HCT116 (cell line): ENCODE results near the gene DKK1. TPM values are rescaled to one million over a fixed set of nuclear protein-coding genes. Genes with fewer than 3 reads are reported as not detected.

Experiments used
- ATAC-seq: fragments of 200-7000 bp; cut with Tn5 transposase; 2 replicates; pipeline ENCODE4 v1.9.1; 2020; ENCODE audit warnings: mild to moderate bottlenecking, moderate library complexity
- BruUV-seq: library from RNA; stranded (reverse); fragments of 400-500 nt; replicated peaks from 2 replicates; lab custom pipeline; 2021; lab: Mats Ljungman, UMichigan
- CTCF ChIA-PET: fragments of 300-600 bp; sonication (Branson Sonifier 250); formaldehyde crosslinking; loops from one replicate; lab custom pipeline; 2021; ENCODE audit warnings: antibody characterized with exemption; lab: Charles Lee
- POLR2A ChIA-PET: fragments of 300-600, 350-600 bp; sonication (Branson Sonifier 250); formaldehyde crosslinking; loops from one replicate; lab custom pipeline; 2021; ENCODE audit warnings: antibody characterized with exemption; lab: Charles Lee
- RAD21 ChIA-PET, 2 experiments: fragments of 300-600 bp; sonication (Branson Sonifier 250); formaldehyde crosslinking; loops; one replicate each; lab custom pipeline; 2023; ENCODE audit warnings: low total read pairs in 2 of 2; ENCODE audit not compliant: uncharacterized antibody in 2 of 2, unreplicated experiment in 2 of 2, low non-redundant PET in 1 of 2; lab: Charles Lee
- DNase-seq: peaks from one replicate; pipeline ENCODE4 v3.0.0-alpha.2; 2010; ENCODE audit warnings: low read depth, low spot score
- H2AFZ ChIP-seq: fragments of 200-600 bp; shearing (Covaris generic), sonication (generic); 2 replicates; pipeline ENCODE4 v1.6.1; 2017; ENCODE audit warnings: low read depth, mixed run types, mixed read lengths, antibody characterized with exemption, low read length; ENCODE audit not compliant: poor library complexity, severe bottlenecking
- H3K27ac ChIP-seq: 2 replicates; pipeline ENCODE4 v1.5.1; 2012; ENCODE audit warnings: low read depth, low read length
- H3K27me3 ChIP-seq: fragments of 200-600 bp; sonication (generic); 2 replicates; pipeline ENCODE4 v1.6.1; 2016; ENCODE audit warnings: mixed run types, low read length, mixed read lengths; ENCODE audit not compliant: insufficient read depth
- H3K36me3 ChIP-seq, 2 experiments: fragments of 200-500 bp in 1 of 2; fragments of 200-600 bp in 1 of 2; sonication (Bioruptor generic) in 1 of 2; sonication (generic) in 1 of 2; 2 replicates each; pipeline versions ENCODE4 v1.5.1 to v1.6.1; 2014 to 2016; ENCODE audit warnings: low read length in 2 of 2, inconsistent platforms in 1 of 2, mixed read lengths in 1 of 2, mixed run types in 1 of 2; ENCODE audit not compliant: insufficient read depth in 2 of 2, control insufficient read depth in 1 of 2
- H3K4me1 ChIP-seq, 2 experiments: fragments of 200-600 bp in 1 of 2; sonication (generic) in 1 of 2; 2 replicates each; pipeline versions ENCODE4 v1.5.1 to v1.6.1; 2012 to 2017; ENCODE audit warnings: low read length in 2 of 2, inconsistent platforms in 1 of 2, mild to moderate bottlenecking in 1 of 2, mixed read lengths in 1 of 2, mixed run types in 1 of 2, moderate library complexity in 1 of 2; ENCODE audit not compliant: insufficient read depth in 2 of 2, control insufficient read depth in 1 of 2
- H3K4me2 ChIP-seq: fragments of 200-600 bp; sonication (generic); 2 replicates; pipeline ENCODE4 v1.6.1; 2017; ENCODE audit warnings: mixed run types, low read length, mixed read lengths
- H3K4me3 ChIP-seq, 2 experiments: fragments of 200-600 bp in 1 of 2; sonication (generic) in 1 of 2; replicated peaks in 1 of 2; 2 replicates each; pipeline ENCODE4 v1.5.1; 2011 to 2016; ENCODE audit warnings: low read length in 2 of 2, control low read depth in 1 of 2, low read depth in 1 of 2, mild to moderate bottlenecking in 1 of 2, mixed read lengths in 1 of 2, mixed run types in 1 of 2
- H3K79me2 ChIP-seq: fragments of 200-600 bp; sonication (generic); 2 replicates; pipeline ENCODE4 v1.6.1; 2017; ENCODE audit warnings: mild to moderate bottlenecking, mixed run types, low read length, moderate library complexity, mixed read lengths; ENCODE audit not compliant: insufficient read depth
- H3K9ac ChIP-seq: fragments of 200-600 bp; sonication (generic); 2 replicates; pipeline ENCODE4 v1.6.1; 2016; ENCODE audit warnings: low read length, mixed read lengths
- H3K9me2 ChIP-seq: fragments of 200-600 bp; sonication (generic), shearing (Covaris generic); 2 replicates; pipeline ENCODE4 v1.6.1; 2017; ENCODE audit warnings: mixed run types, mild to moderate bottlenecking, moderate library complexity; ENCODE audit not compliant: insufficient read depth
- H3K9me3 ChIP-seq, 2 experiments: fragments of 200-500 bp in 1 of 2; fragments of 200-600 bp in 1 of 2; sonication (Bioruptor generic) in 1 of 2; sonication (generic) in 1 of 2; 2 replicates each; pipeline ENCODE4 v1.6.1; 2014 to 2017; ENCODE audit warnings: low read length in 2 of 2, mixed read lengths in 2 of 2, inconsistent platforms in 1 of 2, low read depth in 1 of 2, mild to moderate bottlenecking in 1 of 2, mixed run types in 1 of 2, moderate library complexity in 1 of 2; ENCODE audit not compliant: control insufficient read depth in 1 of 2, insufficient read depth in 1 of 2
- H4K20me1 ChIP-seq: fragments of 200-600 bp; sonication (generic), shearing (Covaris generic); 2 replicates; pipeline ENCODE4 v1.6.1; 2017; ENCODE audit warnings: mixed run types, mild to moderate bottlenecking, moderate library complexity; ENCODE audit not compliant: insufficient read depth
- CBX3 ChIP-seq: IDR thresholded peaks from 2 replicates; pipeline ENCODE4 v1.6.1; 2012; ENCODE audit warnings: low read depth
- CEBPB ChIP-seq: IDR thresholded peaks from 2 replicates; pipeline ENCODE4 v1.6.1; 2012; ENCODE audit warnings: low read depth
- EGR1 ChIP-seq: IDR thresholded peaks from 2 replicates; pipeline ENCODE4 v1.6.1; 2012; ENCODE audit warnings: low read depth
- ELF1 ChIP-seq: IDR thresholded peaks from 2 replicates; pipeline ENCODE4 v1.6.1; 2012; ENCODE audit warnings: low read depth, borderline replicate concordance
- EZH2 ChIP-seq: fragments of 200-600 bp; sonication (generic); IDR thresholded peaks from 2 replicates; pipeline ENCODE4 v1.6.1; 2017; ENCODE audit warnings: antibody characterized with exemption, mixed run types
- FOSL1 ChIP-seq: IDR thresholded peaks from 2 replicates; pipeline ENCODE4 v1.6.1; 2012; ENCODE audit warnings: low read depth
- JUND ChIP-seq: IDR thresholded peaks from 2 replicates; pipeline ENCODE4 v1.6.1; 2012
- POLR2A ChIP-seq: IDR thresholded peaks from 2 replicates; pipeline ENCODE4 v1.7.0; 2011; ENCODE audit warnings: borderline replicate concordance; ENCODE audit not compliant: insufficient read depth, insufficient read length; ENCODE audit errors: extremely low read depth
- POLR2AphosphoS5 ChIP-seq: IDR thresholded peaks from 2 replicates; pipeline ENCODE4 v1.6.1; 2011; ENCODE audit warnings: mild to moderate bottlenecking, low read depth, low read length, moderate library complexity
- RAD21 ChIP-seq: IDR thresholded peaks from 2 replicates; pipeline ENCODE4 v1.6.1; 2012; ENCODE audit warnings: low read depth, mild to moderate bottlenecking
- SIN3A ChIP-seq: IDR thresholded peaks from 2 replicates; pipeline ENCODE4 v1.6.1; 2012; ENCODE audit warnings: low read depth
- SP1 ChIP-seq: IDR thresholded peaks from 2 replicates; pipeline ENCODE4 v1.6.1; 2012; ENCODE audit warnings: low read depth
- SRF ChIP-seq: IDR thresholded peaks from 2 replicates; pipeline ENCODE4 v1.6.1; 2012; ENCODE audit warnings: low read depth
- YY1 ChIP-seq: IDR thresholded peaks from 2 replicates; pipeline ENCODE4 v1.6.1; 2011; ENCODE audit warnings: low read length, low read depth, moderate library complexity, mild to moderate bottlenecking; ENCODE audit not compliant: insufficient replicate concordance; ENCODE audit errors: extremely low read depth
- ZFX ChIP-seq: fragments of 450-650 bp; IDR thresholded peaks from 2 replicates; pipeline ENCODE4 v1.6.1; 2017
- ZNF274 ChIP-seq: fragments of 200-500 bp; sonication (Bioruptor generic); IDR thresholded peaks from 2 replicates; pipeline ENCODE4 v1.6.1; 2014; ENCODE audit warnings: mild to moderate bottlenecking, low read depth, low read length, inconsistent platforms
- intact Hi-C: fragments of 100-400 bp; cut with micrococcal nuclease; formaldehyde crosslinking; loops from 2 replicates; pipeline ENCODE4 v1.10.0; 2022
- total RNA-seq: library from RNA; stranded (reverse); gene quantifications from one replicate; pipeline ENCODE4 v1.2.1, GENCODE V29; 2021; ENCODE audit not compliant: unreplicated experiment
- TF ChIP-seq, protein P1 (sequence below): IDR thresholded peaks from 2 replicates; pipeline ENCODE4 v1.6.1; 2012
- TF ChIP-seq, protein P2 (sequence below): IDR thresholded peaks from 2 replicates; pipeline ENCODE4 v1.6.1; 2012; ENCODE audit warnings: low read depth
- TF ChIP-seq, protein P3 (sequence below): IDR thresholded peaks from 2 replicates; pipeline ENCODE4 v1.6.1; 2012
- TF ChIP-seq, protein P4 (sequence below): IDR thresholded peaks from 2 replicates; pipeline ENCODE4 v1.6.1; 2011; ENCODE audit warnings: mild to moderate bottlenecking, low read length, moderate library complexity; ENCODE audit not compliant: insufficient replicate concordance; ENCODE audit errors: extremely low read depth
- TF ChIP-seq, protein P5 (sequence below), 3 experiments: fragments of 200-600 bp in 1 of 3; sonication (generic) in 1 of 3; IDR thresholded peaks in 2 of 3; conservative IDR thresholded peaks in 1 of 3; 2 replicates each; pipeline ENCODE4 v1.5.1; 2012 to 2017; ENCODE audit warnings: low read depth in 2 of 3, low read length in 2 of 3, antibody characterized with exemption in 1 of 3, borderline replicate concordance in 1 of 3, control low read depth in 1 of 3, mild to moderate bottlenecking in 1 of 3, mixed read lengths in 1 of 3, mixed run types in 1 of 3, moderate library complexity in 1 of 3; ENCODE audit not compliant: insufficient read depth in 1 of 3

DKK1 gene
- total RNA-seq, 1 experiment from 2014 or later, result 315 TPM

DNA sequence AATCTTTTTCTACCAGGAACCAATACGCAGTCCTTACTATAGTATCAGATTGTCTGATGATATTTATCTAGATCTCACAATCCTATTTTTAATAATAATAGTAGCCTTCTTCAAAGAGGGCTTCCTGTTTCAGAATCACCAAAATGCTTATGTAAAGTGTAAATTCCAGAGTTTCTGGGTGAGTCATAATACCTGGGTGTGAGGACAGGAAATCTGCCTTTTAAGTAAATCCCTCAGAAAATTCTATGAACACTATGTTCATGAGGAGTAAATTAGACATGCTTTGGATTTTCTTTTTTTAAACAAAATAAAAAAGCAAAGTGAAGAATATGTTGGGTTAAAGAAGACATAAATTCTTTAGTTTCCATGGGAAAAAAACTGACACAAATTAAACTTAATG lies 20.5 kb downstream of the DKK1 start:
- no peak for DNase-seq
- intact Hi-C loops, result loop anchor here (10.0 kb wide), 1 partner anchor 60 kb away; no protein-coding TSS in a partner anchor
- TF ChIP-seq, protein P1, sequence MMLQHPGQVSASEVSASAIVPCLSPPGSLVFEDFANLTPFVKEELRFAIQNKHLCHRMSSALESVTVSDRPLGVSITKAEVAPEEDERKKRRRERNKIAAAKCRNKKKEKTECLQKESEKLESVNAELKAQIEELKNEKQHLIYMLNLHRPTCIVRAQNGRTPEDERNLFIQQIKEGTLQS, result no peak
- TF ChIP-seq, protein P2, sequence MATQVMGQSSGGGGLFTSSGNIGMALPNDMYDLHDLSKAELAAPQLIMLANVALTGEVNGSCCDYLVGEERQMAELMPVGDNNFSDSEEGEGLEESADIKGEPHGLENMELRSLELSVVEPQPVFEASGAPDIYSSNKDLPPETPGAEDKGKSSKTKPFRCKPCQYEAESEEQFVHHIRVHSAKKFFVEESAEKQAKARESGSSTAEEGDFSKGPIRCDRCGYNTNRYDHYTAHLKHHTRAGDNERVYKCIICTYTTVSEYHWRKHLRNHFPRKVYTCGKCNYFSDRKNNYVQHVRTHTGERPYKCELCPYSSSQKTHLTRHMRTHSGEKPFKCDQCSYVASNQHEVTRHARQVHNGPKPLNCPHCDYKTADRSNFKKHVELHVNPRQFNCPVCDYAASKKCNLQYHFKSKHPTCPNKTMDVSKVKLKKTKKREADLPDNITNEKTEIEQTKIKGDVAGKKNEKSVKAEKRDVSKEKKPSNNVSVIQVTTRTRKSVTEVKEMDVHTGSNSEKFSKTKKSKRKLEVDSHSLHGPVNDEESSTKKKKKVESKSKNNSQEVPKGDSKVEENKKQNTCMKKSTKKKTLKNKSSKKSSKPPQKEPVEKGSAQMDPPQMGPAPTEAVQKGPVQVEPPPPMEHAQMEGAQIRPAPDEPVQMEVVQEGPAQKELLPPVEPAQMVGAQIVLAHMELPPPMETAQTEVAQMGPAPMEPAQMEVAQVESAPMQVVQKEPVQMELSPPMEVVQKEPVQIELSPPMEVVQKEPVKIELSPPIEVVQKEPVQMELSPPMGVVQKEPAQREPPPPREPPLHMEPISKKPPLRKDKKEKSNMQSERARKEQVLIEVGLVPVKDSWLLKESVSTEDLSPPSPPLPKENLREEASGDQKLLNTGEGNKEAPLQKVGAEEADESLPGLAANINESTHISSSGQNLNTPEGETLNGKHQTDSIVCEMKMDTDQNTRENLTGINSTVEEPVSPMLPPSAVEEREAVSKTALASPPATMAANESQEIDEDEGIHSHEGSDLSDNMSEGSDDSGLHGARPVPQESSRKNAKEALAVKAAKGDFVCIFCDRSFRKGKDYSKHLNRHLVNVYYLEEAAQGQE, result no peak
- TF ChIP-seq ZNF274 (no peak), RAD21 (no peak), ELF1 (no peak), SP1 (peak; percentile 39; the same call in 1 of the 2 replicates), EZH2 (no peak), POLR2AphosphoS5 (no peak), CBX3 (no peak), CEBPB (no peak), FOSL1 (peak; percentile 64), EGR1 (no peak), POLR2A (no peak), YY1 (no peak), JUND (peak; percentile 22; the same call in 1 of the 2 replicates), ZFX (no peak), SRF (no peak; the same call in 1 of the 2 replicates), SIN3A (no peak)
- TF ChIP-seq, protein P3, sequence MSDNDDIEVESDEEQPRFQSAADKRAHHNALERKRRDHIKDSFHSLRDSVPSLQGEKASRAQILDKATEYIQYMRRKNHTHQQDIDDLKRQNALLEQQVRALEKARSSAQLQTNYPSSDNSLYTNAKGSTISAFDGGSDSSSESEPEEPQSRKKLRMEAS, result no peak
- TF ChIP-seq, protein P4, sequence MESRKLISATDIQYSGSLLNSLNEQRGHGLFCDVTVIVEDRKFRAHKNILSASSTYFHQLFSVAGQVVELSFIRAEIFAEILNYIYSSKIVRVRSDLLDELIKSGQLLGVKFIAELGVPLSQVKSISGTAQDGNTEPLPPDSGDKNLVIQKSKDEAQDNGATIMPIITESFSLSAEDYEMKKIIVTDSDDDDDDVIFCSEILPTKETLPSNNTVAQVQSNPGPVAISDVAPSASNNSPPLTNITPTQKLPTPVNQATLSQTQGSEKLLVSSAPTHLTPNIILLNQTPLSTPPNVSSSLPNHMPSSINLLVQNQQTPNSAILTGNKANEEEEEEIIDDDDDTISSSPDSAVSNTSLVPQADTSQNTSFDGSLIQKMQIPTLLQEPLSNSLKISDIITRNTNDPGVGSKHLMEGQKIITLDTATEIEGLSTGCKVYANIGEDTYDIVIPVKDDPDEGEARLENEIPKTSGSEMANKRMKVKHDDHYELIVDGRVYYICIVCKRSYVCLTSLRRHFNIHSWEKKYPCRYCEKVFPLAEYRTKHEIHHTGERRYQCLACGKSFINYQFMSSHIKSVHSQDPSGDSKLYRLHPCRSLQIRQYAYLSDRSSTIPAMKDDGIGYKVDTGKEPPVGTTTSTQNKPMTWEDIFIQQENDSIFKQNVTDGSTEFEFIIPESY, result no peak
- TF ChIP-seq, protein P5, sequence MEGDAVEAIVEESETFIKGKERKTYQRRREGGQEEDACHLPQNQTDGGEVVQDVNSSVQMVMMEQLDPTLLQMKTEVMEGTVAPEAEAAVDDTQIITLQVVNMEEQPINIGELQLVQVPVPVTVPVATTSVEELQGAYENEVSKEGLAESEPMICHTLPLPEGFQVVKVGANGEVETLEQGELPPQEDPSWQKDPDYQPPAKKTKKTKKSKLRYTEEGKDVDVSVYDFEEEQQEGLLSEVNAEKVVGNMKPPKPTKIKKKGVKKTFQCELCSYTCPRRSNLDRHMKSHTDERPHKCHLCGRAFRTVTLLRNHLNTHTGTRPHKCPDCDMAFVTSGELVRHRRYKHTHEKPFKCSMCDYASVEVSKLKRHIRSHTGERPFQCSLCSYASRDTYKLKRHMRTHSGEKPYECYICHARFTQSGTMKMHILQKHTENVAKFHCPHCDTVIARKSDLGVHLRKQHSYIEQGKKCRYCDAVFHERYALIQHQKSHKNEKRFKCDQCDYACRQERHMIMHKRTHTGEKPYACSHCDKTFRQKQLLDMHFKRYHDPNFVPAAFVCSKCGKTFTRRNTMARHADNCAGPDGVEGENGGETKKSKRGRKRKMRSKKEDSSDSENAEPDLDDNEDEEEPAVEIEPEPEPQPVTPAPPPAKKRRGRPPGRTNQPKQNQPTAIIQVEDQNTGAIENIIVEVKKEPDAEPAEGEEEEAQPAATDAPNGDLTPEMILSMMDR (IDR thresholded peaks at IDR 0.05 in 2 of 3, conservative IDR thresholded peaks at IDR 0.05 in 1 of 3; ENCODE audit: borderline replicate concordance in 1 of 3, insufficient read depth in 1 of 3, low read depth in 2 of 3, low read length in 2 of 3), result no peak

More for the DNA sequence above, 20.5 kb downstream of the DKK1 start:
- peak overlapping the region; percentile 68 for H2AFZ ChIP-seq
- H3K4me2 ChIP-seq, result peak overlapping the region; percentile 50
- peak overlapping the region; percentile 56; the same call in 1 of the 2 replicates for H3K27ac ChIP-seq
- ChIA-PET CTCF (no interaction called here), RAD21 (no interaction called here), POLR2A (interaction anchor here (2.6 kb wide), 1 partner anchor 16 kb away, joined by 7 read pairs; no protein-coding TSS in a partner anchor)
- no TSS peak for BruUV-seq
- H3K9ac ChIP-seq, result peak overlapping the region; percentile 2; the same call in 1 of the 2 replicates
- no peaks in the 10 kb centered on the region for H4K20me1 ChIP-seq
- no peak overlapping the region for H3K4me3 ChIP-seq
- no peaks in the 10 kb centered on the region for H3K79me2 ChIP-seq
- no peaks in the 10 kb centered on the region for H3K27me3 ChIP-seq
- H3K4me1 ChIP-seq, result peaks cover 22 to 27% of the 10 kb centered on the region in 2 experiments
- no peaks in the 10 kb centered on the region for H3K9me2 ChIP-seq
- H3K36me3 ChIP-seq, result no peaks in the 10 kb centered on the region
- no peaks in the 10 kb centered on the region for H3K9me3 ChIP-seq
- peak; percentile 52; the same call in 1 of the 2 replicates for ATAC-seq
